SU-DHL-6 (cell line): Measurements from ENCODE around the gene RBMS1.

Experiments used
- H2AFZ ChIP-seq: fragments of 200-600 bp; sonication (generic); 2 replicates; pipeline ENCODE4 v1.6.1; 2014; ENCODE audit warnings: low read depth, mild to moderate bottlenecking, moderate library complexity, mixed read lengths, antibody characterized with exemption, low read length; ENCODE audit not compliant: severe bottlenecking
- H3F3A ChIP-seq: fragments of 200-600 bp; shearing (Covaris generic); 2 replicates; pipeline ENCODE4 v1.6.0; 2016; ENCODE audit warnings: antibody characterized with exemption, mild to moderate bottlenecking; ENCODE audit not compliant: insufficient read depth
- H3K27ac ChIP-seq: fragments of 200-600 bp; sonication (generic); 2 replicates; pipeline ENCODE4 v1.5.1; 2016; ENCODE audit warnings: low read depth, mild to moderate bottlenecking, low read length, moderate library complexity, mixed read lengths
- H3K27me3 ChIP-seq: fragments of 200-600 bp; sonication (generic), shearing (Covaris generic); 2 replicates; pipeline ENCODE4 v1.6.0; 2014; ENCODE audit warnings: mild to moderate bottlenecking, low read length
- H3K36me3 ChIP-seq: fragments of 200-600 bp; sonication (generic); 2 replicates; pipeline ENCODE4 v1.6.1; 2014; ENCODE audit warnings: mild to moderate bottlenecking, low read length, mixed read lengths
- H3K4me2 ChIP-seq: fragments of 300-600, 200-600 bp; shearing (Covaris generic), sonication (generic); 2 replicates; pipeline ENCODE4 v1.6.0; 2014; ENCODE audit warnings: low read length, low read depth, mild to moderate bottlenecking; ENCODE audit not compliant: poor library complexity, severe bottlenecking
- H3K4me3 ChIP-seq: fragments of 200-600 bp; sonication (generic); 2 replicates; pipeline ENCODE4 v1.5.1; 2014; ENCODE audit warnings: antibody characterized with exemption, low read length, mild to moderate bottlenecking, mixed read lengths; ENCODE audit not compliant: insufficient read depth, poor library complexity, severe bottlenecking
- H3K79me2 ChIP-seq: fragments of 200-600 bp; sonication (generic); 2 replicates; pipeline ENCODE4 v1.6.1; 2014; ENCODE audit warnings: mild to moderate bottlenecking, low read length, moderate library complexity; ENCODE audit not compliant: insufficient read depth
- H3K9ac ChIP-seq: fragments of 200-600 bp; sonication (generic); 2 replicates; pipeline ENCODE4 v1.7.0; 2014; ENCODE audit warnings: mild to moderate bottlenecking, low read length
- H3K9me2 ChIP-seq: fragments of 200-600 bp; sonication (generic); replicated peaks from 2 replicates; pipeline ENCODE4 v1.6.1; 2014; ENCODE audit warnings: low read length; ENCODE audit not compliant: insufficient read depth
- H3K9me3 ChIP-seq: fragments of 200-600 bp; sonication (generic); 2 replicates; pipeline ENCODE4 v1.6.1; 2014; ENCODE audit warnings: low read length, mixed read lengths; ENCODE audit not compliant: insufficient read depth
- H4K20me1 ChIP-seq: fragments of 200-600 bp; sonication (generic); 2 replicates; pipeline ENCODE4 v1.6.1; 2014; ENCODE audit warnings: low read depth, mild to moderate bottlenecking, antibody characterized with exemption, low read length, moderate library complexity, mixed read lengths
- EZH2phosphoT487 ChIP-seq: fragments of 200-600 bp; sonication (generic), shearing (Covaris generic); conservative IDR thresholded peaks from 2 replicates; pipeline ENCODE4 v1.6.1; 2018; ENCODE audit warnings: mild to moderate bottlenecking, antibody characterized with exemption, low read length, moderate library complexity, mixed read lengths
- TF ChIP-seq, protein P1 (sequence below): fragments of 200-600 bp; sonication (generic); IDR thresholded peaks from one replicate; pipeline ENCODE4 v1.5.1; 2017; ENCODE audit warnings: antibody characterized with exemption, mild to moderate bottlenecking, low read length, moderate library complexity; ENCODE audit not compliant: insufficient read depth, poor library complexity, severe bottlenecking

Gene RBMS1

DNA sequence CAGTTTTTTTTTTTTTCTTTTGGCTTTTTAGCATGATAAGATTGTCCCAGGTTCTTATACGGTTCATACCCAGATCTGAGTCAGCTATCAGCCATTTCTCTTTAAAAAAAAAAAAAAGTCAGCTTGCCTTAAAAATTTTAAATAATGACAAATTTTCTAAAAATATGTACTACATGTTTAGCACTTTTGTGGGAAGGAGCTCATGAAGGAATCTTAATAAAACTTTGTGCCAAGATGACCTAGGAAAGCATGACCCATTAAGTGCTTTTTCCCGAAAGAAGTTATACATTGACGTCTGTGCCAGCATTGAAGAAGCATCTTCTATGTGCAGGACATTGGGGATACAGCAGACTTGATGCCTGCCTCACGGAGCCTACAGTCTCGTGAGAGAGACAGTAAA, 4.5 kb upstream of the RBMS1 start:
- H3K36me3 ChIP-seq = no peaks in the 10 kb centered on the region
- no peak overlapping the region for H3K27ac ChIP-seq
- no peak overlapping the region for H3K4me2 ChIP-seq
- H3K27me3 ChIP-seq = no peaks in the 10 kb centered on the region
- H3K9me3 ChIP-seq = no peaks in the 10 kb centered on the region
- no peak overlapping the region for H3K4me3 ChIP-seq
- no peaks in the 10 kb centered on the region for H3K79me2 ChIP-seq
- no peaks in the 10 kb centered on the region for H3K9me2 ChIP-seq
- H4K20me1 ChIP-seq = no peaks in the 10 kb centered on the region
- H3K9ac ChIP-seq = no peak overlapping the region
- no peak overlapping the region for H2AFZ ChIP-seq
- no peaks in the 10 kb centered on the region for H3F3A ChIP-seq
- TF ChIP-seq, protein P1, sequence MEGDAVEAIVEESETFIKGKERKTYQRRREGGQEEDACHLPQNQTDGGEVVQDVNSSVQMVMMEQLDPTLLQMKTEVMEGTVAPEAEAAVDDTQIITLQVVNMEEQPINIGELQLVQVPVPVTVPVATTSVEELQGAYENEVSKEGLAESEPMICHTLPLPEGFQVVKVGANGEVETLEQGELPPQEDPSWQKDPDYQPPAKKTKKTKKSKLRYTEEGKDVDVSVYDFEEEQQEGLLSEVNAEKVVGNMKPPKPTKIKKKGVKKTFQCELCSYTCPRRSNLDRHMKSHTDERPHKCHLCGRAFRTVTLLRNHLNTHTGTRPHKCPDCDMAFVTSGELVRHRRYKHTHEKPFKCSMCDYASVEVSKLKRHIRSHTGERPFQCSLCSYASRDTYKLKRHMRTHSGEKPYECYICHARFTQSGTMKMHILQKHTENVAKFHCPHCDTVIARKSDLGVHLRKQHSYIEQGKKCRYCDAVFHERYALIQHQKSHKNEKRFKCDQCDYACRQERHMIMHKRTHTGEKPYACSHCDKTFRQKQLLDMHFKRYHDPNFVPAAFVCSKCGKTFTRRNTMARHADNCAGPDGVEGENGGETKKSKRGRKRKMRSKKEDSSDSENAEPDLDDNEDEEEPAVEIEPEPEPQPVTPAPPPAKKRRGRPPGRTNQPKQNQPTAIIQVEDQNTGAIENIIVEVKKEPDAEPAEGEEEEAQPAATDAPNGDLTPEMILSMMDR = no peak
- no peak for TF ChIP-seq EZH2phosphoT487

DNA sequence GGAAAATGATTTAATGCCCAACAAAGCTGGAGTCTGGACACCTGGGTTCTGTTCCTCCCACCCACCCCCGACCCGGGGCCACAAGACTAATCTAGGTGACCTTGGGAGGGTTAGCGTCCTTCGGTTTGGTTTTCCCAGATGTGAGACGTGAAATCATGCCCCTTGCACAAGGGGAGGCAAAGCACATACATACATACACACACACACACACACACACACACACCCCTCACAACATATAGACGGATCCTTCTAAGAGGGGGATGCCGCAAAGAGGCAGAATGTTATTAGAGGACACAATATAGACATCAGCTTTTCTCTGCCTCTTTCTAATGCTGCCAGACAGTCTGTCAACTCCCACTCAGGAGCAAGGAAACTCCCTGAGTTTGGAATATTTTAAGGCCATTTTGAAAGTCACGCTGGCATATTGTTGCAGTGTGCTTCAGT, 616 bp upstream of the RBMS1 start:
- no peaks in the 10 kb centered on the region for H3K9me2 ChIP-seq
- H3K27me3 ChIP-seq = no peaks in the 10 kb centered on the region
- H3F3A ChIP-seq = no peaks in the 10 kb centered on the region
- no peak overlapping the region for H2AFZ ChIP-seq
- H3K27ac ChIP-seq = no peak overlapping the region
- H3K4me3 ChIP-seq = no peak overlapping the region
- no peaks in the 10 kb centered on the region for H3K79me2 ChIP-seq
- no peaks in the 10 kb centered on the region for H3K9me3 ChIP-seq
- H3K4me2 ChIP-seq = no peak overlapping the region
- no peaks in the 10 kb centered on the region for H4K20me1 ChIP-seq
- no peak for TF ChIP-seq EZH2phosphoT487
- TF ChIP-seq, protein P1 = no peak
- no peak overlapping the region for H3K9ac ChIP-seq
- no peaks in the 10 kb centered on the region for H3K36me3 ChIP-seq

DNA sequence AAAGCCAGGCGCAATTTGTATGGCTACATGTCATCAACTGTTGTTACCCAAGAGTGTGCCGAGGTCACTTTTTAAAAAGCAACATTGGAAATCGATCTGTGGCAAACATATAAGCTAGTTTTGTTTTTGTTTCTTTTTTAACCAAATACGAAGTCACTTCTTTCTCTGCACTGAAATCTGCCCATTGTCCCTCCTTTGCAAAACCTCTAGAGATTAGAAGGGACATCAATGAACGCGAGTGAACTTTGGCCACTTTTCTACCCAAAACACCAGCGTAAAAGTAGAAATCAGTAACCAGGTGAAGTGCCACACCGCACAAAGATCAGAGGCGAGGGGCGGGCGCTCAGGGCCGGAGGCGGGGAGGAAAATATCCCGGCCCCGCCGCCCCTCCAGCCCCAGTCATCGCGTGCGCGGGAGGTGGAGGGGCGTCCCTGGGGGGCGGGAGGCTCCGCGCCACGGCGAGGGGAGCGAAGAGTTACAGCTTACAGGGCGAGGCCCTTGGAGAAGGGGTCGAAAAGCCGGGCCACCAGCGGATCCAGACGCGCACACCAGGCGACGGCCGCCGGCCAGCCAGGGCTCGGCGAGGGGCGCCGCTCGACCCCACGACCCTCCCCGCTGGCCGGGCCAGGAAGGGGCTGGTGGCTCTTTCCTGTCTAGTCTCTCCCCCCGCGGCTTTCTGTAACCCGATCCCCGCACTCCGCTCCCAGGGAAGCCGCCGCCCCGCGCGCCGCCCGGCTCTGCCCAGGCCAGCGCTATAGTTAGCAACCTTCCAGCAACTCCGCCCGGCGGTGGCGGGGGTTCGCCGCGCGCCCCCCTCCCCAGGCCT, 993 bp downstream of the RBMS1 start:
- H3K27ac ChIP-seq = no peak overlapping the region
- H3K4me2 ChIP-seq = peak overlapping the region; percentile 57
- no peaks in the 10 kb centered on the region for H3K79me2 ChIP-seq
- H2AFZ ChIP-seq = peak overlapping the region; percentile 16
- H3F3A ChIP-seq = no peaks in the 10 kb centered on the region
- H3K36me3 ChIP-seq = no peaks in the 10 kb centered on the region
- TF ChIP-seq, protein P1 = no peak
- no peak for TF ChIP-seq EZH2phosphoT487
- H3K4me3 ChIP-seq = peak overlapping the region; percentile 34
- H3K9ac ChIP-seq = peak overlapping the region; percentile 13; the same call in 1 of the 2 replicates
- H4K20me1 ChIP-seq = no peaks in the 10 kb centered on the region
- no peaks in the 10 kb centered on the region for H3K9me2 ChIP-seq
- H3K27me3 ChIP-seq = no peaks in the 10 kb centered on the region
- no peaks in the 10 kb centered on the region for H3K9me3 ChIP-seq
